GM23338 (cell line): ENCODE measurements around the gene BRD3. TPM values are rescaled to one million over a fixed set of nuclear protein-coding genes. Genes with fewer than 3 reads are reported as not detected.

Experiments used
- ATAC-seq: fragments of 200-7000 bp; cut with Tn5 transposase; 3 replicates; pipeline ENCODE4 v1.9.1; 2020
- DNase-seq: peaks from one replicate; pipeline ENCODE4 v3.0.0-alpha.2; 2015; ENCODE audit warnings: low spot score
- H2AFZ ChIP-seq: fragments of 200-600 bp; sonication (generic); 2 replicates; pipeline ENCODE4 v1.8.0; 2016; ENCODE audit warnings: antibody characterized with exemption, mild to moderate bottlenecking, moderate library complexity
- H3F3A ChIP-seq: fragments of 200-600 bp; sonication (generic); replicated peaks from 2 replicates; pipeline ENCODE4 v1.8.0; 2017; ENCODE audit warnings: antibody characterized with exemption, mixed run types, low read depth
- H3K27ac ChIP-seq: fragments of 200-600 bp; sonication (generic); 2 replicates; pipeline ENCODE4 v1.6.1; 2016; ENCODE audit warnings: low read depth
- H3K27me3 ChIP-seq: fragments of 200-600 bp; sonication (generic); 2 replicates; pipeline ENCODE4 v1.8.0; 2016; ENCODE audit warnings: mild to moderate bottlenecking, mixed run types, moderate library complexity; ENCODE audit not compliant: insufficient read depth
- H3K36me3 ChIP-seq: fragments of 200-600 bp; sonication (generic); 2 replicates; pipeline ENCODE4 v1.8.0; 2016; ENCODE audit warnings: mild to moderate bottlenecking; ENCODE audit not compliant: insufficient read depth
- H3K4me1 ChIP-seq: fragments of 200-600 bp; sonication (generic); 2 replicates; pipeline ENCODE4 v1.8.0; 2016; ENCODE audit warnings: mild to moderate bottlenecking, moderate library complexity; ENCODE audit not compliant: insufficient read depth
- H3K4me2 ChIP-seq: fragments of 200-600 bp; sonication (generic); 2 replicates; pipeline ENCODE4 v1.7.1; 2017; ENCODE audit warnings: mixed run types
- H3K4me3 ChIP-seq: fragments of 200-600 bp; sonication (generic); 2 replicates; pipeline ENCODE4 v1.6.1; 2016; ENCODE audit warnings: mixed run types
- H3K79me2 ChIP-seq: fragments of 200-600 bp; sonication (generic); replicated peaks from 2 replicates; pipeline ENCODE4 v1.8.0; 2017; ENCODE audit warnings: mild to moderate bottlenecking; ENCODE audit not compliant: insufficient read depth
- H3K9me2 ChIP-seq: fragments of 200-600 bp; sonication (generic); 2 replicates; pipeline ENCODE4 v1.8.0; 2017; ENCODE audit not compliant: insufficient read depth
- H4K20me1 ChIP-seq: fragments of 200-600 bp; sonication (generic); replicated peaks from 2 replicates; pipeline ENCODE4 v1.8.0; 2017; ENCODE audit warnings: mild to moderate bottlenecking; ENCODE audit not compliant: insufficient read depth
- H3K27ac Mint-ChIP-seq: 2 replicates; pipeline ENCODE4 v1.8.0; 2020; ENCODE audit warnings: inconsistent platforms, mild to moderate bottlenecking, moderate library complexity, mixed read lengths
- H3K27me3 Mint-ChIP-seq: 3 replicates; pipeline ENCODE4 v1.8.0; 2022; ENCODE audit warnings: low read depth, mild to moderate bottlenecking, moderate library complexity, mixed read lengths, inconsistent platforms; ENCODE audit not compliant: insufficient read depth, poor library complexity
- H3K36me3 Mint-ChIP-seq: 3 replicates; pipeline ENCODE4 v1.8.0; 2021; ENCODE audit warnings: low read depth, mild to moderate bottlenecking, inconsistent platforms, moderate library complexity, mixed read lengths
- H3K4me1 Mint-ChIP-seq: 3 replicates; pipeline ENCODE4 v1.8.0; 2020; ENCODE audit warnings: mild to moderate bottlenecking, inconsistent platforms, mixed read lengths
- H3K4me3 Mint-ChIP-seq: 3 replicates; pipeline ENCODE4 v1.8.0; 2021; ENCODE audit warnings: moderate library complexity, mild to moderate bottlenecking, inconsistent platforms, mixed read lengths
- H3K9me3 Mint-ChIP-seq: 3 replicates; pipeline ENCODE4 v1.8.0; 2020; ENCODE audit warnings: moderate library complexity, mild to moderate bottlenecking, inconsistent platforms, mixed read lengths
- CREB1 ChIP-seq: fragments of 250-450 bp; sonication (Bioruptor Pico); IDR thresholded peaks from 2 replicates; pipeline ENCODE4 v1.5.0; 2020; ENCODE audit warnings: low read depth, mild to moderate bottlenecking, moderate library complexity
- CTCF ChIP-seq, 2 experiments: fragments of 200-600 bp in 1 of 2; sonication (generic) in 1 of 2; conservative IDR thresholded peaks; 2 replicates each; pipeline versions ENCODE4 v1.5.1 to v1.6.1; 2016 to 2017; ENCODE audit warnings: antibody characterized with exemption in 2 of 2, low read depth in 2 of 2, mild to moderate bottlenecking in 2 of 2, moderate library complexity in 1 of 2
- ETS1 ChIP-seq: IDR thresholded peaks from 2 replicates; pipeline ENCODE4 v1.6.1; 2016; ENCODE audit warnings: antibody characterized with exemption
- EZH2phosphoT487 ChIP-seq: fragments of 200-600 bp; sonication (generic); IDR thresholded peaks from one replicate; pipeline ENCODE4 v1.8.1; 2018; ENCODE audit warnings: antibody characterized with exemption; ENCODE audit not compliant: unreplicated experiment
- POLR2AphosphoS5 ChIP-seq: IDR thresholded peaks from 2 replicates; pipeline ENCODE4 v1.6.1; 2016; ENCODE audit warnings: antibody characterized with exemption, low read depth
- polyA plus RNA-seq: library from polyadenylated mRNA; unstranded; fragments of >200 nt; fragmentation: Nextera tagmentation; extraction: Ambion mirVana; gene quantifications from 2 replicates; pipeline ENCODE4 v1.2.1, GENCODE V29; 2016
- total RNA-seq: library from RNA; depleted of rRNA; stranded (reverse); fragments of >200 nt; shearing (Covaris generic); gene quantifications from 2 replicates; pipeline ENCODE4 v1.2.3, GENCODE V29; 2014

Gene BRD3
- total and polyA plus RNA-seq, 2 experiments from 2014 or later = 46.0 to 88.0 TPM

GRCh38 chr9:133992780-133993634 is 74.8 kb downstream of the BRD3 start:
- H3K9me3 Mint-ChIP-seq = no peaks in the 10 kb centered on the region; the same call in 2 of the 3 replicates
- peaks cover 33% of the 10 kb centered on the region for H3K79me2 ChIP-seq

More at GRCh38 chr9:133992780-133993634, 74.8 kb downstream of the BRD3 start:
- Histone ChIP-seq H3K36me3 (no peaks in the 10 kb centered on the region), H3F3A (0 out of 2 replicates have a peak, but pooled peaks cover 4% of the 10 kb centered on the region), H3K4me1 (peaks cover 17% of the 10 kb centered on the region; the same call in 1 of the 2 replicates), H3K27me3 (no peaks in the 10 kb centered on the region), H3K27ac (0 out of 2 replicates have a peak overlapping the region, but pooled peaks have one; percentile 63), H2AFZ (peak overlapping the region; percentile 88; the same call in 1 of the 2 replicates), H3K4me2 (peak overlapping the region; percentile 99), H4K20me1 (no peaks in the 10 kb centered on the region; the same call in 1 of the 2 replicates), H3K9me2 (no peaks in the 10 kb centered on the region), H3K4me3 (peak overlapping the region; percentile 91)
- H3K27ac Mint-ChIP-seq = no peak overlapping the region
- peak overlapping the region; percentile 71 for H3K4me3 Mint-ChIP-seq
- TF ChIP-seq EZH2phosphoT487 = no peak
- TF ChIP-seq CTCF (conservative IDR thresholded peaks at IDR 0.05; ENCODE audit: low read depth in 2 of 2) = peak; percentile 33 to 51; a peak in 3 of 4 replicates
- no peak for TF ChIP-seq ETS1
- no peak for TF ChIP-seq CREB1 (CRISPR knock-in tag)
- TF ChIP-seq POLR2AphosphoS5 = peak; percentile 40; the same call in 1 of the 2 replicates
- DNase-seq (peak; percentile 80), ATAC-seq (peak; percentile 42)
- peaks cover 14% of the 10 kb centered on the region for H3K27me3 Mint-ChIP-seq
- H3K4me1 Mint-ChIP-seq = peaks cover 27% of the 10 kb centered on the region
- no peaks in the 10 kb centered on the region for H3K36me3 Mint-ChIP-seq
